OCI-LY7 (cell line): ENCODE data around the gene TNFAIP3.

Source experiments
- CTCF ChIP-seq: fragments of 200-600 bp; sonication (generic); conservative IDR thresholded peaks from 2 replicates; pipeline ENCODE4 v1.5.1; 2014; ENCODE audit warnings: mild to moderate bottlenecking, antibody characterized with exemption, low read length, moderate library complexity, mixed read lengths
- EZH2phosphoT487 ChIP-seq: fragments of 200-600 bp; sonication (generic); IDR thresholded peaks from 2 replicates; pipeline ENCODE4 v1.6.1; 2018; ENCODE audit warnings: low read depth, borderline replicate concordance, mild to moderate bottlenecking, mixed run types, antibody characterized with exemption, low read length, moderate library complexity, mixed read lengths

- TF ChIP-seq CTCF, result no peak
- TF ChIP-seq EZH2phosphoT487, result no peak
Observed at GRCh38 chr6:137931849-137932465, 64.9 kb downstream of the TNFAIP3 start.
